HEK293 (cell line): ENCODE results near the gene NAT16.
A peak's percentile ranks its signal among the peaks of the same experiment; 100 is the strongest.

Experiments
- AEBP2 ChIP-seq: fragments of 450-650 bp; formaldehyde crosslinking; IDR thresholded peaks from 2 replicates; pipeline ENCODE4 v1.5.1; 2016; ENCODE audit warnings: missing biosample characterization, missing genetic modification characterization, borderline replicate concordance
- BCL11B ChIP-seq: fragments of 450-650 bp; formaldehyde crosslinking; IDR thresholded peaks from 2 replicates; pipeline ENCODE4 v1.5.1; 2016; ENCODE audit warnings: low read depth, missing biosample characterization, missing genetic modification characterization
- GLI2 ChIP-seq: fragments of 450-650 bp; formaldehyde crosslinking; IDR thresholded peaks from 2 replicates; pipeline ENCODE4; 2017; ENCODE audit warnings: missing biosample characterization, missing genetic modification characterization, low read depth, borderline replicate concordance
- GLI4 ChIP-seq: fragments of 450-650 bp; formaldehyde crosslinking; IDR thresholded peaks from 2 replicates; pipeline ENCODE4 v1.5.1; 2016; ENCODE audit warnings: missing biosample characterization, missing genetic modification characterization
- GLIS2 ChIP-seq: fragments of 450-650 bp; formaldehyde crosslinking; IDR thresholded peaks from 2 replicates; pipeline ENCODE4 v1.5.1; 2016; ENCODE audit warnings: missing biosample characterization, missing genetic modification characterization
- KLF17 ChIP-seq: fragments of 450-650 bp; formaldehyde crosslinking; IDR thresholded peaks from 2 replicates; pipeline ENCODE4 v1.5.1; 2016; ENCODE audit warnings: missing biosample characterization, missing genetic modification characterization
- PATZ1 ChIP-seq: fragments of 450-650 bp; formaldehyde crosslinking; IDR thresholded peaks from 2 replicates; pipeline ENCODE4 v1.5.1; 2016; ENCODE audit warnings: missing biosample characterization, missing genetic modification characterization
- PRDM1 ChIP-seq: fragments of 450-650 bp; formaldehyde crosslinking; IDR thresholded peaks from 2 replicates; pipeline ENCODE4; 2016; ENCODE audit warnings: missing biosample characterization, missing genetic modification characterization
- SP3 ChIP-seq: fragments of 450-650 bp; formaldehyde crosslinking; IDR thresholded peaks from 2 replicates; pipeline ENCODE4 v1.5.1; 2016; ENCODE audit warnings: missing biosample characterization, missing genetic modification characterization
- YY1 ChIP-seq: fragments of 450-650 bp; formaldehyde crosslinking; IDR thresholded peaks from 2 replicates; pipeline ENCODE4 v1.5.1; 2018; ENCODE audit warnings: missing biosample characterization, missing genetic modification characterization
- YY2 ChIP-seq: fragments of 450-650 bp; formaldehyde crosslinking; IDR thresholded peaks from 2 replicates; pipeline ENCODE4 v1.5.1; 2016; ENCODE audit warnings: missing biosample characterization, missing genetic modification characterization
- ZBTB10 ChIP-seq: fragments of 450-650 bp; formaldehyde crosslinking; IDR thresholded peaks from 2 replicates; pipeline ENCODE4 v1.5.1; 2016; ENCODE audit warnings: missing biosample characterization, missing genetic modification characterization
- ZBTB17 ChIP-seq: fragments of 450-650 bp; formaldehyde crosslinking; IDR thresholded peaks from 2 replicates; pipeline ENCODE4 v1.5.1; 2016; ENCODE audit warnings: missing biosample characterization, missing genetic modification characterization
- ZBTB44 ChIP-seq: fragments of 450-650 bp; IDR thresholded peaks from 2 replicates; pipeline ENCODE4 v1.5.1; 2018; ENCODE audit warnings: missing biosample characterization, mild to moderate bottlenecking, missing genetic modification characterization
- ZNF114 ChIP-seq: fragments of 450-650 bp; formaldehyde crosslinking; IDR thresholded peaks from 2 replicates; pipeline ENCODE4 v1.5.0; 2017; ENCODE audit warnings: missing biosample characterization, missing genetic modification characterization
- ZNF121 ChIP-seq: fragments of 450-650 bp; formaldehyde crosslinking; IDR thresholded peaks from 2 replicates; pipeline ENCODE4 v1.5.1; 2016; ENCODE audit warnings: missing biosample characterization, missing genetic modification characterization
- ZNF146 ChIP-seq: fragments of 450-650 bp; formaldehyde crosslinking; IDR thresholded peaks from 2 replicates; pipeline ENCODE4 v1.5.1; 2016; ENCODE audit warnings: missing biosample characterization, missing genetic modification characterization
- ZNF24 ChIP-seq: fragments of 450-650 bp; formaldehyde crosslinking; IDR thresholded peaks from 2 replicates; pipeline ENCODE4 v1.5.1; 2016; ENCODE audit warnings: missing biosample characterization, missing genetic modification characterization
- ZNF292 ChIP-seq: fragments of 450-650 bp; formaldehyde crosslinking; IDR thresholded peaks from 2 replicates; pipeline ENCODE4 v1.5.1; 2016; ENCODE audit warnings: low read depth, missing biosample characterization, missing genetic modification characterization, borderline replicate concordance
- ZNF398 ChIP-seq: fragments of 450-650 bp; formaldehyde crosslinking; IDR thresholded peaks from 2 replicates; pipeline ENCODE4 v1.5.1; 2017; ENCODE audit warnings: missing biosample characterization, missing genetic modification characterization
- ZNF449 ChIP-seq: fragments of 450-650 bp; formaldehyde crosslinking; IDR thresholded peaks from 2 replicates; pipeline ENCODE4 v1.5.1; 2017; ENCODE audit warnings: missing biosample characterization, mild to moderate bottlenecking, missing genetic modification characterization, moderate library complexity
- ZNF488 ChIP-seq: fragments of 450-650 bp; formaldehyde crosslinking; IDR thresholded peaks from 2 replicates; pipeline ENCODE4 v1.5.1; 2016; ENCODE audit warnings: missing biosample characterization, missing genetic modification characterization
- ZNF639 ChIP-seq: fragments of 450-650 bp; formaldehyde crosslinking; IDR thresholded peaks from 2 replicates; pipeline ENCODE4 v1.5.1; 2016; ENCODE audit warnings: missing biosample characterization, missing genetic modification characterization
- ZSCAN16 ChIP-seq: fragments of 450-650 bp; formaldehyde crosslinking; IDR thresholded peaks from 2 replicates; pipeline ENCODE4 v1.5.1; 2016; ENCODE audit warnings: missing biosample characterization, missing genetic modification characterization

The NAT16 gene

GRCh38 chr7:101138213-101138870 is 41.8 kb downstream of the NAT16 start (continued):
- TF ChIP-seq GLI4 (tag by site-specific recombination) = no peak
- TF ChIP-seq BCL11B (tag by site-specific recombination) = peak; percentile 91
- peak; percentile 97 for TF ChIP-seq ZNF639 (tag by site-specific recombination)
- peak; percentile 88 for TF ChIP-seq ZNF398
- TF ChIP-seq SP3 (tag by site-specific recombination) = peak; percentile 61
- peak; percentile 99 for TF ChIP-seq PATZ1 (tag by site-specific recombination)
- TF ChIP-seq ZBTB10 (tag by site-specific recombination) = peak; percentile 100
- TF ChIP-seq ZNF488 (tag by site-specific recombination) = no peak
- peak; percentile 82 for TF ChIP-seq PRDM1 (tag by site-specific recombination)
- TF ChIP-seq ZSCAN16 = no peak
- TF ChIP-seq ZNF146 (tag by site-specific recombination) = 0 out of 2 replicates have a peak, but pooled peaks have one; percentile 36
- peak; percentile 45; the same call in 1 of the 2 replicates for TF ChIP-seq GLIS2 (tag by site-specific recombination)
- TF ChIP-seq ZNF292 (tag by site-specific recombination) = no peak
- TF ChIP-seq AEBP2 (tag by site-specific recombination) = no peak
- peak; percentile 85 for TF ChIP-seq ZBTB17
- peak; percentile 95 for TF ChIP-seq ZNF24 (tag by site-specific recombination)
- TF ChIP-seq KLF17 = peak; percentile 99
- TF ChIP-seq ZNF449 (tag by site-specific recombination) = peak; percentile 37; the same call in 1 of the 2 replicates
- no peak for TF ChIP-seq ZNF114 (tag by site-specific recombination)
- TF ChIP-seq ZBTB44 (tag by site-specific recombination) = peak; percentile 75
- TF ChIP-seq YY2 (tag by site-specific recombination) = no peak
- TF ChIP-seq GLI2 (tag by site-specific recombination) = no peak; the same call in 1 of the 2 replicates
- no peak for TF ChIP-seq ZNF121 (tag by site-specific recombination)
- TF ChIP-seq YY1 (tag by site-specific recombination) = no peak
